GM12874 (cell line): ENCODE data around the gene DHX34.

Source experiments
- TF ChIP-seq, protein P1 (sequence below): IDR thresholded peaks from 2 replicates; pipeline ENCODE4 v1.5.1; 2011; ENCODE audit warnings: low read depth, mild to moderate bottlenecking, control low read depth, low read length, moderate library complexity; ENCODE audit not compliant: insufficient read depth

Gene DHX34

DNA sequence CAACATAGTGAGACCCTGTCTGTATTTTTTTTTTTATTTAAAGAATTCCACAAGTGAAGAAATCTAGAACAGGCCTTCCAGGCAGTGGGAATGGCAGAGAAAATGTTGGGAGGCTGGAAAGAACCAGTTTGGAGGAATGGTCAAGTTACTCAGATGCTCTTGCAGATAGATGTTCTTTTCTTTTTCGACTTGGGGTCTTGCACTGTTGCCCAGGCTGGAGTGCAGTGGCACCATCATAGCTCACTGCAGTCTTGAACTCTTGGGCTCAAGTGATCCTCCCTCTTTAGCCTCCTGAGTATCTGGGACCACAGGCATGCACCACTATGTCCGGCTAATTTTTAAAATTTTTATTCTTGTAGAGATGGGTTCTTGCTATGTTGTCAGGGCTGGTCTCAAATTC, 38.8 kb upstream of the DHX34 start:
- TF ChIP-seq, protein P1, sequence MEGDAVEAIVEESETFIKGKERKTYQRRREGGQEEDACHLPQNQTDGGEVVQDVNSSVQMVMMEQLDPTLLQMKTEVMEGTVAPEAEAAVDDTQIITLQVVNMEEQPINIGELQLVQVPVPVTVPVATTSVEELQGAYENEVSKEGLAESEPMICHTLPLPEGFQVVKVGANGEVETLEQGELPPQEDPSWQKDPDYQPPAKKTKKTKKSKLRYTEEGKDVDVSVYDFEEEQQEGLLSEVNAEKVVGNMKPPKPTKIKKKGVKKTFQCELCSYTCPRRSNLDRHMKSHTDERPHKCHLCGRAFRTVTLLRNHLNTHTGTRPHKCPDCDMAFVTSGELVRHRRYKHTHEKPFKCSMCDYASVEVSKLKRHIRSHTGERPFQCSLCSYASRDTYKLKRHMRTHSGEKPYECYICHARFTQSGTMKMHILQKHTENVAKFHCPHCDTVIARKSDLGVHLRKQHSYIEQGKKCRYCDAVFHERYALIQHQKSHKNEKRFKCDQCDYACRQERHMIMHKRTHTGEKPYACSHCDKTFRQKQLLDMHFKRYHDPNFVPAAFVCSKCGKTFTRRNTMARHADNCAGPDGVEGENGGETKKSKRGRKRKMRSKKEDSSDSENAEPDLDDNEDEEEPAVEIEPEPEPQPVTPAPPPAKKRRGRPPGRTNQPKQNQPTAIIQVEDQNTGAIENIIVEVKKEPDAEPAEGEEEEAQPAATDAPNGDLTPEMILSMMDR: no peak

DNA sequence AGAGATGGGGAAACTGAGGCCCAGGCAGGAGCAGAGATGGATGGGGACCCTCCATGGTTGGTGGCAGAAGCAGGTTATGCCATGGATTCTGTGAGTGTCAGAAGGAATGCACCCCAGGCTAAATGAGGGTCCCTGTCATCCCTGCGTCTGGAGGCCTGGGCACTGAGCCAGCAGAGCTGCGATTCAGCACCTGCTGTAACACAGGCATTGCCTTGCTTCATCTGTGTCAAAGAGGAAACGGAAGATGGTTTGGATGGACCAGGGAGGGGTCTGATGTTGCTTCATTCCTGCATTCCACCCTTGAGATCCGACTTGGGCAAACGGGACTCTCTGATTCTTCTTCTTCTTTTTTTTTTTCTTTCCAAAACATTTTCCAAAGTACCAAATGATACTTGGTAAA, 38.3 kb upstream of the DHX34 start:
- TF ChIP-seq, protein P1: no peak

DNA sequence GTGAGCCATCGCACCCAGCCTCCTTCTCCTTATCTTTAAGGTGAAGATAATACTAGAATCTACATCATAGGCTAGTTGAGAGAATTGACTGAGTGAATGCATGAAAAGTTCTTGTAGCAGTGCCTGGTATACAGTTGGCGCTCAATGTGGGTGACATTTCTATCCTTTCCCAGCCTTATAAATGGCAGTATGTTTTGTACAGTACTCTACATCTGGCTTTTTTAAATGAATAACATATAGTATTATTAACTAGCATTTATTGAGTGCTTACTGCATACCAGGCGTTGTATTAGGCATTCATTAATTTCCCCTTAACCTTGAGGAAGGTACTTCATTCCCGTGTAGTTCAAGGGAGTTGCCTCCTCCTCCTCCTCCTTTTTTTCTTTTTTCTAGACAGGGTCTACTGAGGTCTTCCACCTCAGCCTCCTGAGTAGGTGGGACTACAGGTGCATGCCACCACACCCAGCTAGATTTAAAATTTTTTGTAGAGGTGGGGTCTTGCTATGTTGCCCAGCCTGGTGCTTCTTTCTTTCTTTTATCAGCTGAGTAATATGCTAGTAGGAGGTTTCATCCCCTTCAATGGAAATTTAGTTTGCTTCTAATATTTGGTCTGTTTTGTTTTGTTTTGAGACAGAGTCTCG, 36.6 kb upstream of the DHX34 start:
- TF ChIP-seq, protein P1: no peak

DNA sequence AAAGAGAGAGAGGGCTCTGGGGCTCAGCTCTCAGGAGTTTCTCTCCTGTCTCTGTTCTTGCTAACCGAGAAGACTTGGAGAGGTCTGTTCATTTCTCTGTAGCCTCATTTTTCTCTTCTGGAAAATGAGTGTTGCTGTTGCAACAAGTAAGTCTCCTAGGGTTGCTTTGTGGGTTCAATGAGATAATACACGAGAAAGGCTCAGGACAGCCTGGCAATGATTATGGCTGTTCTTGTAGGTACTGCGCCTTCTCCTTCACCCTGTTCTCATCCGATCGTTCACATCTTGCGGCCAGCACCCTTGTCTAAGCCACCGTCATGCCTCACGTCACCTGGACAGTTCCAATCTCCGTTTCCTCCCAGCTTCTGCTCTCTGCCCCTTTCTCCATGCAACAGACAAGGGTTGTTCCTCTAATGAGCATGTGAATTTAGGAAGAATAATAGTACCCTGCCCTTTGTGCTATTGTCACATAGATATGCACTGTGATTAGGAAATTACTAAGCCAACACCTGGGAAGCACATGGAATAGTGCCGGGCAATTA, 35.3 kb upstream of the DHX34 start:
- TF ChIP-seq, protein P1: no peak

DNA sequence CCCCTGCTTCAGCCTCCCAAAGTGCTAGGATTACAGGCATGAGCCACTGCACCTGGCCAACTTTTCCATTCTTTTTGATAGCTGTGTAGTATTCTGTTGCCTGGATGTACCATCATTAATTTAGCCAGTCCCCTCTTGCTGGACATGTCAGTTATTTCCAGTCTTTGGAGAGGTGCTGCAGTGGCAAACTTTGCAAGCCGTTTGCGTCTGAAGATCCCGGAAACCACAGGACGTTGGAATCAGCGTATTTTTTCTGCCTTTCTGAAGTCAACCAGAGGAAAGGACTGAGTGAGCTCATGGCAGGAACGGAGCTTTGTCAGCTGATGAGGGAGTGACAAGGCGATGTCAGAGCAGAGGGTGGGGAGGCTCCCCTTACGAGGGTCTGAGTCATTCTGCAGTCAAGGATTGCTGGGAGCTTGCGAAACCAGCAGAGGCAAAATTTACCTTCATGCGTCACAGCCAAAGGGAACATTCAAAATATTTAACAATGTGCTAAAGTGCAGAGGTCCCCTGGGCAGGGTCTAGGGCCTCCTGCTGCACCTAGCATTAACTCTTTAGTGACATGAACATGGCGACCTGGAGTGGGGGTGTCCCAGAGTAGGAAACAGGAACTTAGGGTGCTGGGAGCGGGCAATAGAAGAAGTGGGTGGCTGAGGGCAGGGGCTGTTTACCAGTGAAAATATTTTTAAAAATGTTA, 33.8 kb upstream of the DHX34 start:
- TF ChIP-seq, protein P1: no peak

DNA sequence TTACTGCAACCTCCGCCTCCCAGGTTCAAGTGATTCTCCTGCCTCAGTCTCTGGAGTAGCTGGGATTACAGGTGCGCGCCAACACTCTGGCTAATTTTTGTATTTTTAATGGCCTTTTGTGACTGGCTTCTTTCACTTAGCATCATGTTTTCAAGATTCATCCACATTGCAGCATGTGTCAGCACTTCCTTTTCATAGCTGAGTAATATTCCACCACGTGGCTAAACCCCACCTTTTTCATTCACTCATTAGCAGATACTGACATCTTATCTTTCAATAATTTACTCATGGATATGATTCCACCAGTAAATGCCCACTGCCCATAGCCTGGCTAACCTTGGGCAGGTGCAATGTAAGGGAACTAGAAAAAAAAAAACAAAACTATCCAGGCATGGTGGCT, 32.6 kb upstream of the DHX34 start:
- TF ChIP-seq, protein P1: no peak

DNA sequence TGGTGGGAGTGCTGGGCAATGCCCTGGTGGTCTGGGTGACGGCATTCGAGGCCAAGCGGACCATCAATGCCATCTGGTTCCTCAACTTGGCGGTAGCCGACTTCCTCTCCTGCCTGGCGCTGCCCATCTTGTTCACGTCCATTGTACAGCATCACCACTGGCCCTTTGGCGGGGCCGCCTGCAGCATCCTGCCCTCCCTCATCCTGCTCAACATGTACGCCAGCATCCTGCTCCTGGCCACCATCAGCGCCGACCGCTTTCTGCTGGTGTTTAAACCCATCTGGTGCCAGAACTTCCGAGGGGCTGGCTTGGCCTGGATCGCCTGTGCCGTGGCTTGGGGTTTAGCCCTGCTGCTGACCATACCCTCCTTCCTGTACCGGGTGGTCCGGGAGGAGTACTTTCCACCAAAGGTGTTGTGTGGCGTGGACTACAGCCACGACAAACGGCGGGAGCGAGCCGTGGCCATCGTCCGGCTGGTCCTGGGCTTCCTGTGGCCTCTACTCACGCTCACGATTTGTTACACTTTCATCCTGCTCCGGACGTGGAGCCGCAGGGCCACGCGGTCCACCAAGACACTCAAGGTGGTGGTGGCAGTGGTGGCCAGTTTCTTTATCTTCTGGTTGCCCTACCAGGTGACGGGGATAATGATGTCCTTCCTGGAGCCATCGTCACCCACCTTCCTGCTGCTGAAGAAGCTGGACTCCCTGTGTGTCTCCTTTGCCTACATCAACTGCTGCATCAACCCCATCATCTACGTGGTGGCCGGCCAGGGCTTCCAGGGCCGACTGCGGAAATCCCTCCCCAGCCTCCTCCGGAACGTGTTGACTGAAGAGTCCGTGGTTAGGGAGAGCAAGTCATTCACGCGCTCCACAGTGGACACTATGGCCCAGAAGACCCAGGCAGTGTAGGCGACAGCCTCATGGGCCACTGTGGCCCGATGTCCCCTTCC, 28.9 kb upstream of the DHX34 start:
- TF ChIP-seq, protein P1: no peak
